A549 (cell line): ENCODE measurements around the gene MLX.

ENCODE experiments used
- CTCF ChIP-seq: fragments of >200 bp; sonication (Bioruptor Twin); formaldehyde crosslinking; IDR thresholded peaks from 3 replicates; pipeline ENCODE4 v1.5.1; 2016
- EP300 ChIP-seq, 2 experiments: fragments of >200 bp; sonication (Bioruptor Twin); formaldehyde crosslinking; IDR thresholded peaks; 2 replicates in 1 of 2; 3 replicates in 1 of 2; pipeline ENCODE4 v1.6.1; 2016 to 2017
- JUNB ChIP-seq: fragments of >200 bp; sonication (Bioruptor Twin); formaldehyde crosslinking; IDR thresholded peaks from 2 replicates; pipeline ENCODE4 v1.6.1; 2016
- MAFK ChIP-seq: fragments of 450-650 bp; IDR thresholded peaks from 2 replicates; pipeline ENCODE4 v1.6.1; 2014; ENCODE audit not compliant: partially characterized antibody
- MAX ChIP-seq: IDR thresholded peaks from 2 replicates; pipeline ENCODE4 v1.6.1; 2012
- MYC ChIP-seq: IDR thresholded peaks from 2 replicates; pipeline ENCODE4 v1.6.1; 2012; ENCODE audit warnings: mild to moderate bottlenecking, inconsistent platforms, low read length, improper control_type of control experiment, borderline replicate concordance
- PBX3 ChIP-seq: IDR thresholded peaks from 2 replicates; pipeline ENCODE4 v1.6.1; 2012
- POLR2A ChIP-seq: IDR thresholded peaks from 2 replicates; pipeline ENCODE4 v1.6.1; 2012; ENCODE audit warnings: mild to moderate bottlenecking, low read length
- RAD21 ChIP-seq, 2 experiments: fragments of >200 bp in 1 of 2; sonication (Bioruptor Twin) in 1 of 2; formaldehyde crosslinking in 1 of 2; IDR thresholded peaks in 1 of 2; conservative IDR thresholded peaks in 1 of 2; 2 replicates in 1 of 2; 3 replicates in 1 of 2; pipeline ENCODE4 v1.6.1; 2012 to 2018; ENCODE audit warnings: inconsistent platforms in 1 of 2
- ZFP36 ChIP-seq: fragments of 450-650 bp; IDR thresholded peaks from 2 replicates; pipeline ENCODE4 v1.6.1; 2014; ENCODE audit warnings: borderline replicate concordance; ENCODE audit not compliant: partially characterized antibody

GRCh38 chr17:42559075-42559474 is 7.8 kb upstream of the MLX start:
- no peak for TF ChIP-seq RAD21 (conservative IDR thresholded peaks at IDR 0.05 in 1 of 2, IDR thresholded peaks at IDR 0.05 in 1 of 2)
- TF ChIP-seq EP300 (IDR thresholded peaks at IDR 0.05): no peak
- TF ChIP-seq POLR2A: no peak
- no peak for TF ChIP-seq CTCF
- TF ChIP-seq PBX3: no peak
- TF ChIP-seq MAFK: no peak
- TF ChIP-seq JUNB: no peak
- TF ChIP-seq ZFP36: no peak
- TF ChIP-seq MAX: no peak
- no peak for TF ChIP-seq MYC
